ENCODE data around the gene CORIN. TPM values are rescaled to one million over a fixed set of nuclear protein-coding genes. Genes with fewer than 3 reads are reported as not detected.

Gene CORIN
- polyA plus RNA-seq, 2 of the 4 experiments (the other 2 are of a cell fraction), result 0.03 TPM; not detected in 1

- Histone ChIP-seq H3K4me1 (no peaks in the 10 kb centered on the region), H3K4me2 (no peak overlapping the region), H3K27ac (no peak overlapping the region), H3K4me3 (no peak overlapping the region), H3K9me3 (no peaks in the 10 kb centered on the region)
- ATAC-seq, result no peak
- no peak for TF ChIP-seq ZNF302 (CRISPR knock-in tag; IDR thresholded peaks at IDR 0.05)
- no peak for DNase-seq (ENCODE audit: low read depth in 1 of 2, low spot score in 1 of 2)
- WGBS (ENCODE audit: missing lambda C conversion rate), result 30% methylated on average over 9 of the region's 9 CpGs
- ChIA-PET POLR2A (no interaction called here), CTCF (interaction anchor here (0.5 kb wide), 1 partner anchor 636 kb away, joined by 3 read pairs; no protein-coding TSS in a partner anchor)
- no peak for FAIRE-seq
Observed at GRCh38 chr4:47733302-47734175, 104.3 kb downstream of the CORIN start.

- FAIRE-seq, result no peak
Observed at GRCh38 chr4:47731182-47731581, 106.7 kb downstream of the CORIN start.

DNA sequence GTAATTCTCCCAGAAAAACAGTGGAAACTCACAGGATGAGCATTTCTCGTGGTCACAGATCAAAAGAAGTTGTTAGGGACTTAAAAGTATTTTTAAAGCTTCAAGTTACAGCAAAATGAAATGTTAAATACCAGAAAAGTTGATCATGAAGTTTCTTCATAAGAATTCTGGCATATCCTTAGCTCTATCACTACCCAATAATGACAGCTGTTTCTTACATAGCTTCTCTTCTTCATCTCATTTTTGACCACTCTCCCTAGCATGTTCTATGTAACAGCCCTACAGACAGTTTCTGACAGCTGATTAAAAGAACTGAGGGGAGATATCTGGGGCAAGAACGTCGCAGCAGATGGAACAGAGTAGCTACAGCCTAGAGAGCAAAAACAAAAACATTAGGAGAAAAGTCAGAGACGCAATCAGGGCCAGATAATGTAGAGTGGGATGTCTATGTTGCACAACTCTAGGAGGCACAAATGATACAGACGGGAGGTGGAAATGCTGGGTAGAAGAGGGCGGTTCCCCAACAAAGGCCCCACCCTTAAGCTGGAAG lies 108.7 kb downstream of the CORIN start:
- no peak for FAIRE-seq

More at GRCh38 chr4:47731182-47731581, 106.7 kb downstream of the CORIN start:
- POLR2A ChIA-PET, result interaction anchor here (0.7 kb wide), 1 partner anchor 122 kb away, joined by 5 read pairs; no protein-coding TSS in a partner anchor
- Histone ChIP-seq H3K4me1 (no peaks in the 10 kb centered on the region), H3K9me3 (no peaks in the 10 kb centered on the region), H3K4me2 (no peak overlapping the region), H3K27ac (no peak overlapping the region), H3K4me3 (no peak overlapping the region)
- 42% methylated on average over 3 of the region's 3 CpGs for WGBS (ENCODE audit: missing lambda C conversion rate)
- ATAC-seq (no peak), DNase-seq (ENCODE audit: low read depth in 1 of 2, low spot score in 1 of 2) (no peak)
- CTCF ChIA-PET, result no interaction called here
- TF ChIP-seq MAX (IDR thresholded peaks at IDR 0.05), result no peak
- TF ChIP-seq USF2 (IDR thresholded peaks at IDR 0.05), result no peak
- TF ChIP-seq CBX2 (IDR thresholded peaks at IDR 0.05; ENCODE audit: borderline replicate concordance, low read depth), result no peak
- TF ChIP-seq, protein P1, sequence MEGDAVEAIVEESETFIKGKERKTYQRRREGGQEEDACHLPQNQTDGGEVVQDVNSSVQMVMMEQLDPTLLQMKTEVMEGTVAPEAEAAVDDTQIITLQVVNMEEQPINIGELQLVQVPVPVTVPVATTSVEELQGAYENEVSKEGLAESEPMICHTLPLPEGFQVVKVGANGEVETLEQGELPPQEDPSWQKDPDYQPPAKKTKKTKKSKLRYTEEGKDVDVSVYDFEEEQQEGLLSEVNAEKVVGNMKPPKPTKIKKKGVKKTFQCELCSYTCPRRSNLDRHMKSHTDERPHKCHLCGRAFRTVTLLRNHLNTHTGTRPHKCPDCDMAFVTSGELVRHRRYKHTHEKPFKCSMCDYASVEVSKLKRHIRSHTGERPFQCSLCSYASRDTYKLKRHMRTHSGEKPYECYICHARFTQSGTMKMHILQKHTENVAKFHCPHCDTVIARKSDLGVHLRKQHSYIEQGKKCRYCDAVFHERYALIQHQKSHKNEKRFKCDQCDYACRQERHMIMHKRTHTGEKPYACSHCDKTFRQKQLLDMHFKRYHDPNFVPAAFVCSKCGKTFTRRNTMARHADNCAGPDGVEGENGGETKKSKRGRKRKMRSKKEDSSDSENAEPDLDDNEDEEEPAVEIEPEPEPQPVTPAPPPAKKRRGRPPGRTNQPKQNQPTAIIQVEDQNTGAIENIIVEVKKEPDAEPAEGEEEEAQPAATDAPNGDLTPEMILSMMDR (IDR thresholded peaks at IDR 0.05), result no peak
- TF ChIP-seq, protein P2, sequence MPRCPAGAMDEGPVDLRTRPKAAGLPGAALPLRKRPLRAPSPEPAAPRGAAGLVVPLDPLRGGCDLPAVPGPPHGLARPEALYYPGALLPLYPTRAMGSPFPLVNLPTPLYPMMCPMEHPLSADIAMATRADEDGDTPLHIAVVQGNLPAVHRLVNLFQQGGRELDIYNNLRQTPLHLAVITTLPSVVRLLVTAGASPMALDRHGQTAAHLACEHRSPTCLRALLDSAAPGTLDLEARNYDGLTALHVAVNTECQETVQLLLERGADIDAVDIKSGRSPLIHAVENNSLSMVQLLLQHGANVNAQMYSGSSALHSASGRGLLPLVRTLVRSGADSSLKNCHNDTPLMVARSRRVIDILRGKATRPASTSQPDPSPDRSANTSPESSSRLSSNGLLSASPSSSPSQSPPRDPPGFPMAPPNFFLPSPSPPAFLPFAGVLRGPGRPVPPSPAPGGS (IDR thresholded peaks at IDR 0.05), result no peak
- TF ChIP-seq MYC (IDR thresholded peaks at IDR 0.05; ENCODE audit: borderline replicate concordance, low read length), result no peak

More for the DNA sequence above, 108.7 kb downstream of the CORIN start:
- no peaks in the 10 kb centered on the region for H3K4me1 ChIP-seq
- no peak for DNase-seq (ENCODE audit: low read depth in 1 of 2, low spot score in 1 of 2)
- no peak overlapping the region for H3K27ac ChIP-seq
- ATAC-seq, result no peak
- TF ChIP-seq ESRRA (IDR thresholded peaks at IDR 0.05; ENCODE audit: borderline replicate concordance, low read length), result no peak
- TF ChIP-seq KDM5A (IDR thresholded peaks at IDR 0.05), result no peak
- no peak for TF ChIP-seq FOSB (CRISPR knock-in tag; IDR thresholded peaks at IDR 0.05)
- TF ChIP-seq USF2 (IDR thresholded peaks at IDR 0.05), result no peak
- TF ChIP-seq HOXB13 (CRISPR knock-in tag; IDR thresholded peaks at IDR 0.05; ENCODE audit: low read depth), result no peak
- no peaks in the 10 kb centered on the region for H3K9me3 ChIP-seq
- H3K4me3 ChIP-seq, result no peak overlapping the region
- no peak overlapping the region for H3K4me2 ChIP-seq
- 23% methylated on average over 6 of the region's 6 CpGs for WGBS (ENCODE audit: missing lambda C conversion rate)
- POLR2A ChIA-PET, result no interaction called here
- CTCF ChIA-PET, result no interaction called here
